HCT116 (cell line): ENCODE results near the gene JADE1. TPM values are rescaled to one million over a fixed set of nuclear protein-coding genes. Genes with fewer than 3 reads are reported as not detected.

Experiments used
- ATAC-seq: fragments of 200-7000 bp; cut with Tn5 transposase; 2 replicates; pipeline ENCODE4 v1.9.1; 2020; ENCODE audit warnings: mild to moderate bottlenecking, moderate library complexity
- BruUV-seq: library from RNA; stranded (reverse); fragments of 400-500 nt; replicated peaks from 2 replicates; lab custom pipeline; 2021; lab: Mats Ljungman, UMichigan
- CTCF ChIA-PET: fragments of 300-600 bp; sonication (Branson Sonifier 250); formaldehyde crosslinking; loops from one replicate; lab custom pipeline; 2021; ENCODE audit warnings: antibody characterized with exemption; lab: Charles Lee
- POLR2A ChIA-PET: fragments of 300-600, 350-600 bp; sonication (Branson Sonifier 250); formaldehyde crosslinking; loops from one replicate; lab custom pipeline; 2021; ENCODE audit warnings: antibody characterized with exemption; lab: Charles Lee
- RAD21 ChIA-PET, 2 experiments: fragments of 300-600 bp; sonication (Branson Sonifier 250); formaldehyde crosslinking; loops; one replicate each; lab custom pipeline; 2023; ENCODE audit warnings: low total read pairs in 2 of 2; ENCODE audit not compliant: uncharacterized antibody in 2 of 2, unreplicated experiment in 2 of 2, low non-redundant PET in 1 of 2; lab: Charles Lee
- DNase-seq: peaks from one replicate; pipeline ENCODE4 v3.0.0-alpha.2; 2010; ENCODE audit warnings: low read depth, low spot score
- H2AFZ ChIP-seq: fragments of 200-600 bp; shearing (Covaris generic), sonication (generic); 2 replicates; pipeline ENCODE4 v1.6.1; 2017; ENCODE audit warnings: low read depth, mixed run types, mixed read lengths, antibody characterized with exemption, low read length; ENCODE audit not compliant: poor library complexity, severe bottlenecking
- H3K27ac ChIP-seq: 2 replicates; pipeline ENCODE4 v1.5.1; 2012; ENCODE audit warnings: low read depth, low read length
- H3K27me3 ChIP-seq: fragments of 200-600 bp; sonication (generic); 2 replicates; pipeline ENCODE4 v1.6.1; 2016; ENCODE audit warnings: mixed run types, low read length, mixed read lengths; ENCODE audit not compliant: insufficient read depth
- H3K36me3 ChIP-seq, 2 experiments: fragments of 200-500 bp in 1 of 2; fragments of 200-600 bp in 1 of 2; sonication (Bioruptor generic) in 1 of 2; sonication (generic) in 1 of 2; 2 replicates each; pipeline versions ENCODE4 v1.5.1 to v1.6.1; 2014 to 2016; ENCODE audit warnings: low read length in 2 of 2, inconsistent platforms in 1 of 2, mixed read lengths in 1 of 2, mixed run types in 1 of 2; ENCODE audit not compliant: insufficient read depth in 2 of 2, control insufficient read depth in 1 of 2
- H3K4me1 ChIP-seq, 2 experiments: fragments of 200-600 bp in 1 of 2; sonication (generic) in 1 of 2; 2 replicates each; pipeline versions ENCODE4 v1.5.1 to v1.6.1; 2012 to 2017; ENCODE audit warnings: low read length in 2 of 2, inconsistent platforms in 1 of 2, mild to moderate bottlenecking in 1 of 2, mixed read lengths in 1 of 2, mixed run types in 1 of 2, moderate library complexity in 1 of 2; ENCODE audit not compliant: insufficient read depth in 2 of 2, control insufficient read depth in 1 of 2
- H3K4me2 ChIP-seq: fragments of 200-600 bp; sonication (generic); 2 replicates; pipeline ENCODE4 v1.6.1; 2017; ENCODE audit warnings: mixed run types, low read length, mixed read lengths
- H3K4me3 ChIP-seq, 2 experiments: fragments of 200-600 bp in 1 of 2; sonication (generic) in 1 of 2; replicated peaks in 1 of 2; 2 replicates each; pipeline ENCODE4 v1.5.1; 2011 to 2016; ENCODE audit warnings: low read length in 2 of 2, control low read depth in 1 of 2, low read depth in 1 of 2, mild to moderate bottlenecking in 1 of 2, mixed read lengths in 1 of 2, mixed run types in 1 of 2
- H3K79me2 ChIP-seq: fragments of 200-600 bp; sonication (generic); 2 replicates; pipeline ENCODE4 v1.6.1; 2017; ENCODE audit warnings: mild to moderate bottlenecking, mixed run types, low read length, moderate library complexity, mixed read lengths; ENCODE audit not compliant: insufficient read depth
- H3K9ac ChIP-seq: fragments of 200-600 bp; sonication (generic); 2 replicates; pipeline ENCODE4 v1.6.1; 2016; ENCODE audit warnings: low read length, mixed read lengths
- H3K9me2 ChIP-seq: fragments of 200-600 bp; sonication (generic), shearing (Covaris generic); 2 replicates; pipeline ENCODE4 v1.6.1; 2017; ENCODE audit warnings: mixed run types, mild to moderate bottlenecking, moderate library complexity; ENCODE audit not compliant: insufficient read depth
- H3K9me3 ChIP-seq, 2 experiments: fragments of 200-500 bp in 1 of 2; fragments of 200-600 bp in 1 of 2; sonication (Bioruptor generic) in 1 of 2; sonication (generic) in 1 of 2; 2 replicates each; pipeline ENCODE4 v1.6.1; 2014 to 2017; ENCODE audit warnings: low read length in 2 of 2, mixed read lengths in 2 of 2, inconsistent platforms in 1 of 2, low read depth in 1 of 2, mild to moderate bottlenecking in 1 of 2, mixed run types in 1 of 2, moderate library complexity in 1 of 2; ENCODE audit not compliant: control insufficient read depth in 1 of 2, insufficient read depth in 1 of 2
- H4K20me1 ChIP-seq: fragments of 200-600 bp; sonication (generic), shearing (Covaris generic); 2 replicates; pipeline ENCODE4 v1.6.1; 2017; ENCODE audit warnings: mixed run types, mild to moderate bottlenecking, moderate library complexity; ENCODE audit not compliant: insufficient read depth
- CBX3 ChIP-seq: IDR thresholded peaks from 2 replicates; pipeline ENCODE4 v1.6.1; 2012; ENCODE audit warnings: low read depth
- CTCF ChIP-seq, 3 experiments: fragments of 200-600 bp in 1 of 3; sonication (generic) in 1 of 3; IDR thresholded peaks in 2 of 3; conservative IDR thresholded peaks in 1 of 3; 2 replicates each; pipeline ENCODE4 v1.5.1; 2012 to 2017; ENCODE audit warnings: low read depth in 2 of 3, low read length in 2 of 3, antibody characterized with exemption in 1 of 3, borderline replicate concordance in 1 of 3, control low read depth in 1 of 3, mild to moderate bottlenecking in 1 of 3, mixed read lengths in 1 of 3, mixed run types in 1 of 3, moderate library complexity in 1 of 3; ENCODE audit not compliant: insufficient read depth in 1 of 3
- EZH2 ChIP-seq: fragments of 200-600 bp; sonication (generic); IDR thresholded peaks from 2 replicates; pipeline ENCODE4 v1.6.1; 2017; ENCODE audit warnings: antibody characterized with exemption, mixed run types
- EZH2phosphoT487 ChIP-seq: fragments of 200-600 bp; IDR thresholded peaks from 2 replicates; pipeline ENCODE4 v1.6.1; 2018; ENCODE audit warnings: antibody characterized with exemption, borderline replicate concordance
- FOSL1 ChIP-seq: IDR thresholded peaks from 2 replicates; pipeline ENCODE4 v1.6.1; 2012; ENCODE audit warnings: low read depth
- JUND ChIP-seq: IDR thresholded peaks from 2 replicates; pipeline ENCODE4 v1.6.1; 2012
- POLR2A ChIP-seq: IDR thresholded peaks from 2 replicates; pipeline ENCODE4 v1.7.0; 2011; ENCODE audit warnings: borderline replicate concordance; ENCODE audit not compliant: insufficient read depth, insufficient read length; ENCODE audit errors: extremely low read depth
- RAD21 ChIP-seq: IDR thresholded peaks from 2 replicates; pipeline ENCODE4 v1.6.1; 2012; ENCODE audit warnings: low read depth, mild to moderate bottlenecking
- SIN3A ChIP-seq: IDR thresholded peaks from 2 replicates; pipeline ENCODE4 v1.6.1; 2012; ENCODE audit warnings: low read depth
- SP1 ChIP-seq: IDR thresholded peaks from 2 replicates; pipeline ENCODE4 v1.6.1; 2012; ENCODE audit warnings: low read depth
- SRF ChIP-seq: IDR thresholded peaks from 2 replicates; pipeline ENCODE4 v1.6.1; 2012; ENCODE audit warnings: low read depth
- TCF7L2 ChIP-seq: IDR thresholded peaks from 2 replicates; pipeline ENCODE4 v1.7.0; 2011; ENCODE audit warnings: borderline replicate concordance, inconsistent platforms; ENCODE audit not compliant: insufficient read depth, insufficient read length; ENCODE audit errors: extremely low read depth
- YY1 ChIP-seq: IDR thresholded peaks from 2 replicates; pipeline ENCODE4 v1.6.1; 2011; ENCODE audit warnings: low read length, low read depth, moderate library complexity, mild to moderate bottlenecking; ENCODE audit not compliant: insufficient replicate concordance; ENCODE audit errors: extremely low read depth
- ZFX ChIP-seq: fragments of 450-650 bp; IDR thresholded peaks from 2 replicates; pipeline ENCODE4 v1.6.1; 2017
- ZNF274 ChIP-seq: fragments of 200-500 bp; sonication (Bioruptor generic); IDR thresholded peaks from 2 replicates; pipeline ENCODE4 v1.6.1; 2014; ENCODE audit warnings: mild to moderate bottlenecking, low read depth, low read length, inconsistent platforms
- intact Hi-C: fragments of 100-400 bp; cut with micrococcal nuclease; formaldehyde crosslinking; loops from 2 replicates; pipeline ENCODE4 v1.10.0; 2022
- total RNA-seq: library from RNA; stranded (reverse); gene quantifications from one replicate; pipeline ENCODE4 v1.2.1, GENCODE V29; 2021; ENCODE audit not compliant: unreplicated experiment

Gene JADE1
- total RNA-seq, 1 experiment from 2014 or later, result 26.5 TPM

- no peak overlapping the region for H3K9ac ChIP-seq
- no peaks in the 10 kb centered on the region for H3K4me1 ChIP-seq
- POLR2A ChIA-PET, result no interaction called here
- no peak overlapping the region for H3K4me2 ChIP-seq
- intact Hi-C loops, result no loop called here
- no peaks in the 10 kb centered on the region for H3K27me3 ChIP-seq
- 0 out of 2 replicates have a peak, but pooled peaks cover 5% of the 10 kb centered on the region for H4K20me1 ChIP-seq
- ATAC-seq (no peak), DNase-seq (no peak)
- no peak overlapping the region for H3K27ac ChIP-seq
- H3K79me2 ChIP-seq, result no peaks in the 10 kb centered on the region
- CTCF ChIA-PET, result no interaction called here
- TF ChIP-seq ZFX (no peak), EZH2 (no peak), YY1 (no peak), EZH2phosphoT487 (no peak), ZNF274 (no peak), RAD21 (no peak), SIN3A (no peak), SP1 (no peak)
- TF ChIP-seq, all 23 proteins: peak for 0
- no TSS peak for BruUV-seq
- RAD21 ChIA-PET, result no interaction called here
- Histone ChIP-seq H2AFZ (no peak overlapping the region), H3K9me3 (no peaks in the 10 kb centered on the region), H3K36me3 (no peaks in the 10 kb centered on the region), H3K4me3 (no peak overlapping the region), H3K9me2 (no peaks in the 10 kb centered on the region)
Observed at GRCh38 chr4:128915544-128915943, 106.0 kb downstream of the JADE1 start.

- RAD21 ChIA-PET, result no interaction called here
- no peak overlapping the region for H3K4me3 ChIP-seq
- no peak overlapping the region for H3K4me2 ChIP-seq
- H3K27ac ChIP-seq, result no peak overlapping the region
- H3K9me2 ChIP-seq, result no peaks in the 10 kb centered on the region
- DNase-seq, result no peak
- no peaks in the 10 kb centered on the region for H3K36me3 ChIP-seq
- ATAC-seq, result no peak
- intact Hi-C loops, result no loop called here
- BruUV-seq, result no TSS peak
- TF ChIP-seq TCF7L2, result no peak
- TF ChIP-seq CBX3, result no peak
- TF ChIP-seq ZNF274, result no peak
- no peak for TF ChIP-seq CTCF (IDR thresholded peaks at IDR 0.05 in 2 of 3, conservative IDR thresholded peaks at IDR 0.05 in 1 of 3; ENCODE audit: borderline replicate concordance in 1 of 3, insufficient read depth in 1 of 3, low read depth in 2 of 3, low read length in 2 of 3)
- TF ChIP-seq JUND, result no peak
- no peak for TF ChIP-seq ZFX
- no peak for TF ChIP-seq SP1
- no peak for TF ChIP-seq POLR2A
- no peak for TF ChIP-seq FOSL1
- no peak for TF ChIP-seq SIN3A
- TF ChIP-seq YY1, result no peak
- TF ChIP-seq SRF, result no peak
- no peak for TF ChIP-seq EZH2phosphoT487
- no peaks in the 10 kb centered on the region for H3K4me1 ChIP-seq
- H3K9me3 ChIP-seq, result no peaks in the 10 kb centered on the region
- H4K20me1 ChIP-seq, result 0 out of 2 replicates have a peak, but pooled peaks cover 5% of the 10 kb centered on the region
- no peak overlapping the region for H2AFZ ChIP-seq
- no peak overlapping the region for H3K9ac ChIP-seq
- H3K79me2 ChIP-seq, result no peaks in the 10 kb centered on the region
- POLR2A ChIA-PET, result no interaction called here
- no peaks in the 10 kb centered on the region for H3K27me3 ChIP-seq
- CTCF ChIA-PET, result no interaction called here
Observed at GRCh38 chr4:128916832-128917231, 107.3 kb downstream of the JADE1 start.
